Colonic mucosa (tissue), 4 donors: ENCODE results near the gene ZZZ3. TPM values are rescaled to one million over a fixed set of nuclear protein-coding genes. Genes with fewer than 3 reads are reported as not detected.

Experiments
- DNase-seq: peaks from one replicate; pipeline ENCODE4 v3.0.0-alpha.2; 2020
- H3K27ac ChIP-seq: fragments of 200-600 bp; one replicate; pipeline ENCODE4 v1.8.0; 2021
- H3K27me3 ChIP-seq: fragments of 200-600 bp; one replicate; pipeline ENCODE4 v1.8.0; 2021
- H3K36me3 ChIP-seq: fragments of 200-600 bp; one replicate; pipeline ENCODE4 v1.8.0; 2021
- H3K4me1 ChIP-seq: fragments of 200-600 bp; one replicate; pipeline ENCODE4 v1.8.0; 2021; ENCODE audit warnings: mild to moderate bottlenecking
- H3K4me3 ChIP-seq: fragments of 200-600 bp; one replicate; pipeline ENCODE4 v1.8.0; 2021
- H3K9ac ChIP-seq, 2 donors: one replicate each; pipeline ENCODE4 v1.7.0; 2013; ENCODE audit warnings: control low read depth in 2 of 2, low read depth in 2 of 2, low read length in 2 of 2
- H3K9me3 ChIP-seq: fragments of 200-600 bp; one replicate; pipeline ENCODE4 v1.8.0; 2021
- intact Hi-C: fragments of 100-400 bp; cut with DNase I; formaldehyde crosslinking; loops from one replicate; pipeline ENCODE4 v1.14.1; 2022
- total RNA-seq, 2 donors: library from RNA; stranded (reverse); fragmentation: NEBNext Ultra II Directional in 1 of 2; extraction: Animal tissue kit (Norgen Biotek cat#: 25700) in 1 of 2; gene quantifications; one replicate each; pipeline ENCODE4 v1.2.1, GENCODE V29; 2021
- TF ChIP-seq, protein P1 (sequence below): fragments of 200-600 bp; IDR thresholded peaks from one replicate; pipeline ENCODE4 v1.8.0; 2022; ENCODE audit warnings: antibody characterized with exemption, mild to moderate bottlenecking
- donor health status: healthy.
- donor health status: DM: no; HTN: no; CAD: no.
- donor health status: DM: no; HTN: no; CAD: no.

Gene ZZZ3
- total RNA-seq, 2 donors from 2014 or later = 28.5 to 30.1 TPM

DNA sequence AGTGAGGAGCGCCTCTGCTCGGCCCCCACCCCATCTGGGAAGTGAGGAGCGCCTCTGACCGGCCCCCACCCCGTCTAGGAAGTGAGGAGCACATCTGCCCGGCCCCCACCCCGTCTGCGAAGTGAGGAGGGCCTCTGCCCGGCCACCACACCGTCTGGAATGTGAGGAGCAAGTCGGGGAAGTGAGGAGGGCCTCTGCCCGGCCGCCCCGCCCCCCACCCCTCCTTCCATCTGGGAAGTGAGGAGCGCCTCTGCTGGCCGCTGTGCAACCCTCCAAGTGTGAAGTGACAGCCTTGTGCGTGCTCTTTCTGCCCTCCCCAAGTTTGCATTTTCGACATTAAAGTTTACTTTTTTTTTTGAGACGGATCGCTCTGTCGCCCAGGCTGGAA lies 5.1 kb upstream of the ZZZ3 start:
- DNase-seq = peak; percentile 42
- Histone ChIP-seq H3K4me1 (no peaks in the 10 kb centered on the region), H3K27me3 (no peaks in the 10 kb centered on the region), H3K36me3 (no peaks in the 10 kb centered on the region), H3K27ac (no peak overlapping the region), H3K9ac (no peak overlapping the region), H3K9me3 (no peaks in the 10 kb centered on the region), H3K4me3 (peak overlapping the region; percentile 7)
- intact Hi-C loops = loop anchor here (10.0 kb wide), 1 partner anchor 543 kb away; no protein-coding TSS in a partner anchor
- TF ChIP-seq, protein P1, sequence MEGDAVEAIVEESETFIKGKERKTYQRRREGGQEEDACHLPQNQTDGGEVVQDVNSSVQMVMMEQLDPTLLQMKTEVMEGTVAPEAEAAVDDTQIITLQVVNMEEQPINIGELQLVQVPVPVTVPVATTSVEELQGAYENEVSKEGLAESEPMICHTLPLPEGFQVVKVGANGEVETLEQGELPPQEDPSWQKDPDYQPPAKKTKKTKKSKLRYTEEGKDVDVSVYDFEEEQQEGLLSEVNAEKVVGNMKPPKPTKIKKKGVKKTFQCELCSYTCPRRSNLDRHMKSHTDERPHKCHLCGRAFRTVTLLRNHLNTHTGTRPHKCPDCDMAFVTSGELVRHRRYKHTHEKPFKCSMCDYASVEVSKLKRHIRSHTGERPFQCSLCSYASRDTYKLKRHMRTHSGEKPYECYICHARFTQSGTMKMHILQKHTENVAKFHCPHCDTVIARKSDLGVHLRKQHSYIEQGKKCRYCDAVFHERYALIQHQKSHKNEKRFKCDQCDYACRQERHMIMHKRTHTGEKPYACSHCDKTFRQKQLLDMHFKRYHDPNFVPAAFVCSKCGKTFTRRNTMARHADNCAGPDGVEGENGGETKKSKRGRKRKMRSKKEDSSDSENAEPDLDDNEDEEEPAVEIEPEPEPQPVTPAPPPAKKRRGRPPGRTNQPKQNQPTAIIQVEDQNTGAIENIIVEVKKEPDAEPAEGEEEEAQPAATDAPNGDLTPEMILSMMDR = no peak

DNA sequence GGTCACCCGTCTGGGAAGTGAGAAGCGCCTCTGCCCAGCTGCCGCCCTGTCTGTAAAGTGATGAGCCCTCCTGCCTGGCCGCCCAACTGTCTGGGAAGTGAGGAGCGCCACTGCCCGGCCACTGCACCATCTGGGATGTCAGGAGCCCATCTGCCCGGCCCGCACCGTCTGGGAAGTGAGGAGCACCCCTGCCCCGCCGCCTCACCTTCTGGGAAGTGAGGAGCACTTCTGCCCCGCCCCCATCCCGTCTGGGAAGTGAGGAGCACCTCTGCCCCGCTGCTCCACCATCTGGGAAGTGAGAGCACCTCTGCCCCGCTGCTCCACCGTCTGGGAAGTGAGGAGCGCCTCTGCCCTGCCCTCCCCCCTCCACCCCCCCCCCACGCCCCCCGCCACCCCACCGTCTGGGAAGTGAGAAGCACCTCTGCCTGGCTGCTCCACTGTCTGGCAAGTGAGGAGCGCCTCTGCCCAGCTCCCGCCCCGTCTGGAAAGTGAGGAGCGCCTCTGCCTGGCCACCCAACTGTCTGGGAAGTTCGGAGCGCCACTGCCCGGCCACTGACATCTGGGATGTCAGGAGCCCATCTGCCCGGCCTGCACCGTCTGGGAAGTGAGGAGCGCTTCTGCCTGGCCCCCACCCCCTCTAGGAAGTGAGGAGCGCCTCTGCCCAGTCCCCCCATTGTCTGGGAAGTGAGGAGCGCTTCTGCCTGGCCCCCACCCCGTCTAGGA lies 4.5 kb upstream of the ZZZ3 start:
- no peaks in the 10 kb centered on the region for H3K4me1 ChIP-seq
- H3K27me3 ChIP-seq = no peaks in the 10 kb centered on the region
- DNase-seq = no peak
- H3K9ac ChIP-seq = no peak overlapping the region
- H3K9me3 ChIP-seq = no peaks in the 10 kb centered on the region
- H3K27ac ChIP-seq = no peak overlapping the region
- intact Hi-C loops = loop anchor here (10.0 kb wide), 1 partner anchor 542 kb away; no protein-coding TSS in a partner anchor
- no peaks in the 10 kb centered on the region for H3K36me3 ChIP-seq
- no peak overlapping the region for H3K4me3 ChIP-seq
- TF ChIP-seq, protein P1 = no peak

DNA sequence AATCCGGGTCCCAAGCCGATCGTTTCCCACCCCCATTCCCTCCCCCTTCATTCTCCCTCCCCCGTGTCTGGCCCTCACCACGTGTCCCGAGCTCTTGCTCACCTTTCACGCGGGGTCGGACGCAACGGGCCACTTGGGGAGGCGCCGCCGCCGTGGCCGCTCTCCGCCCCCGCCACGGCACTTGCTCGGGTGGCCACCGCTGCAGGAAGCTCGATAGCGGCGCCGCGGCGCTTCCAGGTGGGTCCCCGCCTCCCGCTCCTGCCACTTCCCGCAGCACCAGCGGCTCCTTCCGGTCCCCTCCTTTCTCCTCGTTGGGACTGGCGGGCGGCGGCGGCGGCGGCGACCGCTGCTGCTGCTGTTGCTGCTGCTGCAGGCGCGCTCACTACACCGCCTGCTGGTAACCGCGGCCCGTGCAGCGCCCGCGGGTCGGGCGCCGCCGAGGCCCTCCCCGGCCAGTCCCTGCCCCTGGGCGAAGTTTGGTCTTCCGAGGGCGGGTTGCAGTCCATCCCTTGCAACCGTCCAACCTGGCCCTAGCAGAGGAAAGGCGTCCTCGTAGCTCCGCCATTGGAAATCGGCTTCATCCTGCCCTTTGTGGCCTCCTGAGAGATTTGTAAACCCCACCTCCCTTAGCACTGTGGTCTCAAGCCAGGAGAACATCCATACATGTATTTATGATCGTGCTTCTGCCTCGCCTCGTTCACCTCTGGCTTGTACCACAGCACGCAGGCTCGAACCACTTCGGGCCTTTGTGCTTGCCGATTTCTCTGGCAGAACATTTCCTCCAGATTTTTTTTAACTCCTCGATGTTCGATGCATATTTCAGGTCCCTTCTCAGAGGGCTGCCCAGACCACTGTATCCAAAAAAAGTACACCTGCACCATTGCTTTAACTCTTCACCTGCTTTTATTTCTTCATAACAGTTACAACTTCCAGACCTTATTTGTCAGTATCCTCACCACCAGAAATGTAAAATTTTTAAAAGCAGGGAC lies 996 bp upstream of the ZZZ3 start:
- no peaks in the 10 kb centered on the region for H3K9me3 ChIP-seq
- H3K27ac ChIP-seq = peak overlapping the region; percentile 88
- intact Hi-C loops = loop anchor here (10.0 kb wide), 1 partner anchor 539 kb away; no protein-coding TSS in a partner anchor
- peak overlapping the region; percentile 73 to 82 for H3K9ac ChIP-seq
- no peaks in the 10 kb centered on the region for H3K27me3 ChIP-seq
- H3K4me3 ChIP-seq = peak overlapping the region; percentile 88
- no peaks in the 10 kb centered on the region for H3K36me3 ChIP-seq
- peaks cover 5% of the 10 kb centered on the region for H3K4me1 ChIP-seq
- DNase-seq = peak; percentile 91
- TF ChIP-seq, protein P1 = peak; percentile 92

DNA sequence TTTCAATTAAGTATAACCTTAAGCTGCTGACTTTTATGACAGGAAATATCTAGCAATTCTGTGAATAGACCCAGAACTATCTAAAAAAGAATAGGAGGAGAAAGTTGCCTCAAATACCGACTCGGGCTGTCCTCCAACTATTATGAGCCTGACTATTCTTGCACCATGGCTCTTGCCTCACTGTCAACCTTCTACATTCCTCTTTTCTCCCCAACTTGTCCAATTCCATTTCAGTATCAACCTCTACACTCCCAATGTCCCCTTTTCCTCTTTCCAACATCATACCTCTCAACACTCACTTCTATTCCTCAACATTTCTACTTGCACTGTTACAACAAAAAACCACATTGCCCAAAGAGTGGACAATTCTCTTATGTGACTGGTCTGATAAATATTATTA lies 2.3 kb downstream of the ZZZ3 start:
- Histone ChIP-seq H3K4me1 (peaks cover 7% of the 10 kb centered on the region), H3K27me3 (no peaks in the 10 kb centered on the region), H3K9me3 (no peaks in the 10 kb centered on the region), H3K36me3 (no peaks in the 10 kb centered on the region), H3K9ac (no peak overlapping the region), H3K27ac (no peak overlapping the region), H3K4me3 (no peak overlapping the region)
- DNase-seq = no peak
- intact Hi-C loops = loop anchor here (10.0 kb wide), 1 partner anchor 535 kb away; no protein-coding TSS in a partner anchor
- TF ChIP-seq, protein P1 = no peak
